ENCODE measurements around the gene AGXT2.

Gene AGXT2

GRCh38 chr5:35032356-35032755 is 15.4 kb downstream of the AGXT2 start:
- Histone ChIP-seq H4K20me1 (ENCODE audit: insufficient read depth, low read length) (no peaks in the 10 kb centered on the region), H3K27me3 (ENCODE audit: insufficient read depth, low read length, poor library complexity) (peaks cover 15% of the 10 kb centered on the region), H3K4me3 (ENCODE audit: low read depth in 1 of 2, low read length in 2 of 2) (no peak overlapping the region), H3K4me2 (ENCODE audit: insufficient read depth, low read length) (no peak overlapping the region), H3K9me3 (ENCODE audit: insufficient read depth, low read length, severe bottlenecking) (no peaks in the 10 kb centered on the region), H2AFZ (ENCODE audit: low read depth, low read length) (no peak overlapping the region), H3K4me1 (ENCODE audit: insufficient read depth, low read length) (no peaks in the 10 kb centered on the region), H3K36me3 (ENCODE audit: insufficient read depth, low read length) (no peaks in the 10 kb centered on the region), H3K9ac (ENCODE audit: low read depth, low read length) (no peak overlapping the region), H3K27ac (ENCODE audit: low read length) (no peak overlapping the region), H3K79me2 (ENCODE audit: insufficient read depth, low read length) (no peaks in the 10 kb centered on the region)
- DNase-seq = no peak
- ATAC-seq (ENCODE audit: insufficient read depth, low read depth) = no peak
- TF ChIP-seq, protein P1, sequence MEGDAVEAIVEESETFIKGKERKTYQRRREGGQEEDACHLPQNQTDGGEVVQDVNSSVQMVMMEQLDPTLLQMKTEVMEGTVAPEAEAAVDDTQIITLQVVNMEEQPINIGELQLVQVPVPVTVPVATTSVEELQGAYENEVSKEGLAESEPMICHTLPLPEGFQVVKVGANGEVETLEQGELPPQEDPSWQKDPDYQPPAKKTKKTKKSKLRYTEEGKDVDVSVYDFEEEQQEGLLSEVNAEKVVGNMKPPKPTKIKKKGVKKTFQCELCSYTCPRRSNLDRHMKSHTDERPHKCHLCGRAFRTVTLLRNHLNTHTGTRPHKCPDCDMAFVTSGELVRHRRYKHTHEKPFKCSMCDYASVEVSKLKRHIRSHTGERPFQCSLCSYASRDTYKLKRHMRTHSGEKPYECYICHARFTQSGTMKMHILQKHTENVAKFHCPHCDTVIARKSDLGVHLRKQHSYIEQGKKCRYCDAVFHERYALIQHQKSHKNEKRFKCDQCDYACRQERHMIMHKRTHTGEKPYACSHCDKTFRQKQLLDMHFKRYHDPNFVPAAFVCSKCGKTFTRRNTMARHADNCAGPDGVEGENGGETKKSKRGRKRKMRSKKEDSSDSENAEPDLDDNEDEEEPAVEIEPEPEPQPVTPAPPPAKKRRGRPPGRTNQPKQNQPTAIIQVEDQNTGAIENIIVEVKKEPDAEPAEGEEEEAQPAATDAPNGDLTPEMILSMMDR (IDR thresholded peaks at IDR 0.05; ENCODE audit: borderline replicate concordance, extremely low read depth, low read length, poor library complexity, severe bottlenecking) = no peak
- TF ChIP-seq EZH2 (IDR thresholded peaks at IDR 0.05; ENCODE audit: borderline replicate concordance, low read depth, low read length, severe bottlenecking) = no peak

GRCh38 chr5:35031276-35031675 is 16.5 kb downstream of the AGXT2 start:
- Histone ChIP-seq H3K36me3 (ENCODE audit: insufficient read depth, low read length) (no peaks in the 10 kb centered on the region), H3K9ac (ENCODE audit: low read depth, low read length) (no peak overlapping the region), H3K79me2 (ENCODE audit: insufficient read depth, low read length) (no peaks in the 10 kb centered on the region), H3K27ac (ENCODE audit: low read length) (no peak overlapping the region), H3K27me3 (ENCODE audit: insufficient read depth, low read length, poor library complexity) (peaks cover 12% of the 10 kb centered on the region), H3K4me1 (ENCODE audit: insufficient read depth, low read length) (no peaks in the 10 kb centered on the region), H4K20me1 (ENCODE audit: insufficient read depth, low read length) (no peaks in the 10 kb centered on the region), H3K4me3 (ENCODE audit: low read depth in 1 of 2, low read length in 2 of 2) (no peak overlapping the region), H2AFZ (ENCODE audit: low read depth, low read length) (no peak overlapping the region), H3K4me2 (ENCODE audit: insufficient read depth, low read length) (no peak overlapping the region), H3K9me3 (ENCODE audit: insufficient read depth, low read length, severe bottlenecking) (no peaks in the 10 kb centered on the region)
- DNase-seq (no peak), ATAC-seq (ENCODE audit: insufficient read depth, low read depth) (no peak)
- TF ChIP-seq, protein P1 (IDR thresholded peaks at IDR 0.05; ENCODE audit: borderline replicate concordance, extremely low read depth, low read length, poor library complexity, severe bottlenecking) = no peak
- TF ChIP-seq EZH2 (IDR thresholded peaks at IDR 0.05; ENCODE audit: borderline replicate concordance, low read depth, low read length, severe bottlenecking) = no peak

DNA sequence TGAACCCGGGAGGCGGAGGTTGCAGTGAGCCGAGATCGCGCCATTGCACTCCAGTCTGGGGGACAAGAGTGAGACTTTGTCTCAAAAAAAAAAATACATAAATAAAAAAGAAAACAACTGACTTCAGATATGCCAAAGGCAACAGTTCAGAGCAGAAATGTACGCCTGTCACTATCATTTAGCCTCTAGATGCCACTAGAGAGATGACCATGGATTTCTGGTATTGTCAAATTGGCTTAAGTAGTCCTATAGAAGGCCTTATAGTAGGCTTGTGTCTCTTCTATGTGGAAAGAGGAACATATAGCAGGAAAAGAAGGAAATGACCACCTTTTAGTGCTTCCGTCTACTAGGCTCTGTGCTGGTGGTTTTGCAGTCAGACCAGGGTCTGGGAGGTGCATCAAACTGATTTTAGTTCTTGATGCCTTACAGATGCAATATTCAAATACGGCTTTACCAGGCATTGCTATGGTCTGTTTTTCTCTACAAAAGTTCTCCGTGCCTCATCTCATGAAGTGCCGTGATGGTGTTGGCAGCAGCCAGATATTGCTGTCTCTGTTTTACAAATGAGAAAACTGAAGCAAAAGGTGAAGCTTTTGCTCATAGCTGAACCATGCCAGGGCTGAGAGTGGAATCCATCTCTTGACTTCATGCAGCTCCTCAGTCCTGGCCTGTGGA is 17.2 kb downstream of the AGXT2 start:
- Histone ChIP-seq H2AFZ (ENCODE audit: low read depth, low read length) (no peak overlapping the region), H3K79me2 (ENCODE audit: insufficient read depth, low read length) (no peaks in the 10 kb centered on the region), H3K4me1 (ENCODE audit: insufficient read depth, low read length) (no peaks in the 10 kb centered on the region), H3K9ac (ENCODE audit: low read depth, low read length) (no peak overlapping the region), H3K36me3 (ENCODE audit: insufficient read depth, low read length) (no peaks in the 10 kb centered on the region), H3K4me2 (ENCODE audit: insufficient read depth, low read length) (no peak overlapping the region), H3K27me3 (ENCODE audit: insufficient read depth, low read length, poor library complexity) (peaks cover 12% of the 10 kb centered on the region), H4K20me1 (ENCODE audit: insufficient read depth, low read length) (no peaks in the 10 kb centered on the region), H3K27ac (ENCODE audit: low read length) (no peak overlapping the region), H3K4me3 (ENCODE audit: low read depth in 1 of 2, low read length in 2 of 2) (no peak overlapping the region), H3K9me3 (ENCODE audit: insufficient read depth, low read length, severe bottlenecking) (no peaks in the 10 kb centered on the region)
- ATAC-seq (ENCODE audit: insufficient read depth, low read depth) (no peak), DNase-seq (no peak)
- TF ChIP-seq, protein P1 (IDR thresholded peaks at IDR 0.05; ENCODE audit: borderline replicate concordance, extremely low read depth, low read length, poor library complexity, severe bottlenecking) = peak; percentile 15
- no peak for TF ChIP-seq EZH2 (IDR thresholded peaks at IDR 0.05; ENCODE audit: borderline replicate concordance, low read depth, low read length, severe bottlenecking)

Data from DND-41 (cell line).